GM15510 (cell line): ENCODE measurements around the gene HAS3.
A peak's percentile ranks its signal among the peaks of the same experiment; 100 is the strongest.

Experiments used
- POLR2A ChIP-seq: IDR thresholded peaks from 3 replicates; pipeline ENCODE4 v1.6.1; 2011; ENCODE audit warnings: borderline replicate concordance; ENCODE audit not compliant: insufficient read length; ENCODE audit errors: extremely low read depth

Gene HAS3

DNA sequence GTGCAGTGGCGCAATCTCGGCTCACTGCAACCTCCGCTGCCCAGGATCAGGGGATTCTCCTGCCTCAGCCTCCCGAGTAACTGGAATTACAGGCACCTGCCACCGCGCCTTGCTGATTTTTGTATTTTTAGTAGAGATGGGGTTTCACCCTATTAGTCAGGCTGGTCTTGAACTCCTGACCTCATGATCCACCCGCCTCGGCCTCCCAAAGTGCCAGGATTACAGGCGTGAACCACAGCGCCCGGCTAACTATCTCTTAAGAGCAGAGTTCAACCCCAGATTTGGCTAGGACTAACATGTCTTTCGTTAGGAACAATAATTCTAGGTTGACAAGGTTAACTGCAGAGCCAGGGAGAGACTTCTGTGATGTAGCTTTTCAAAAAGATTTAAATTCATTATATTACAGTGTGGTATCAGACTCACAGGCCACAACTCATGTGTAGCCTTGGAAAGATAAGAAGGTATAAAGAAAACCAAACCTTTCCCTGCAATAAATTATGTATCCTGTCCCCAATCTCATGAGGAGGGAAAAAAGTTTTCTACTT is 22.6 kb downstream of the HAS3 start:
- no peak for TF ChIP-seq POLR2A

DNA sequence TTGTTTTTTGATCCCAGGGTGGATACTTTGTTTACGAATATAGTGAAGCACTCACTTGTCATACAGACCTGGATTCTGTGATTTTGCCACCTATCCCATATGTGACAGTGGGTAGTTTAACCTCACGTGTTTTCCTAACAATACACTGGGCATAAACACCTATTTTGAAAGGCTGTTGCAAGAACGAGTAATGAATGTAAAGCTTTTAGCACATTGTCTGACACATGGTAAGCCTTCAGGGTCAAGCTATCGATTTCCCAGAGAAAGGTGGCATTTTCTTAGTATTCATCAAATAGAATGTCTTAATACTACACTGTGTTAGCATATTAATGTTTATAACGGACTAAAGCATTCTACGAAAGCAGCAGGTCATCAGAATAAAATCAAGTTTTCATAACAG is 25.0 kb downstream of the HAS3 start:
- TF ChIP-seq POLR2A = no peak

DNA sequence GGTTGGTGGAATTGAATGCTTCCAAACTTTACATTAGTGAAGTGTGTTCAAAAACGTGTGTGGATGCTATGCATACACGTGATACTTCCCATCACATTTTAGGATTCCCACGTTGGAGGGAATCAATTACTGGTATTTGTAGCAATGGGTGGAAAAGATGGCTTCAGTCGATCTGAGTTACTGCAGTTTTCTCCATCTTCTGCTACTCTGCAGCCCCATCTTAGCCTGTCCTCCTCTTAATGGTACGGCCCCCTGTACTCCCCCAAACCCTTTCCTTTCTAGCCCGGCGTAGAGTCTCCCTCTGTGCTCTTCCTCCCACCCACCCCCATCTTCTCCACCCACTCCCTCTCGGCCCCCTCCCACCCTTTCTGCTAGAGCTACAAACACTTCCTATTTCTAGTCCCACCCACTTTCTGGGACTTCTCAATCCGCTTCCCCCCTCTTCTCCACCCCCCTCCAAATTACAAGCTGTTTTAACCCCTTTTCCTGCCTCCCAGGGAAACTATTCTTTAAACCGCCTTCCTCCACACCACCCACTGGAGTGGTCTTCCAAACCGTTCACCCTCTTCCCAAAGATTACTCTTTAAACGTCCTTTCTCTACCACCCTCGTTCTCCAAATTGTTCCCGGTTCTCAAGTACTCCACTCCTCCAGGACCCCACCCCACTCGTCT is 25.9 kb downstream of the HAS3 start:
- no peak for TF ChIP-seq POLR2A

DNA sequence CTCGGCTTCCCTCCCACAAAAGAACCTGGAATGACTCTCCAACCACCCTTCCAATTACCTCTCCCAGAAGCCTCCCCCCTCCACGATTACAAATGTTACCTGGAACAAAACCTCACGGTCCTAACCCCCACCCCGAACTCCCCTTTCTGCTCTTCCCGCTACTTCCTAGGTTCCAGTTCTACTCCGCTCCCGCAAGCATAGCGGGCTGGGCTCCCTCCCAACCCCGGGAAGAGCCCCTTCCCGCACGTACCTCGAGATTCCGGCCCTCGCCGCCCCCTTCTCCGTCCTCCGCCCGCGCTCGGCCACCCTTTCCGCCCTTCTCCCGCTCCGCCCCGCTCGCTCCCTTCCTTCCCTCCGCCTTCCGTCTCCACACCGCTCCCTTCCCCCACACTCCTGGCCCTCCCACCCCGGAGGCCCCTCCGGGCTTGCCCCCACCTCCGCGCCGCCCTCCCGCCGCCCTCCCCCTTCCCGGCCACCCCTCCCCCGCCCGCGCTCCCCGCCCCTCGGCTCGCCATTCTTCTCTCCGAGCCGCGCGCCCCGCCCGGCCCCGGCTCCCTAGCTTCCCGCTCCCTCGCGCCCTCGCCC is 26.5 kb downstream of the HAS3 start:
- TF ChIP-seq POLR2A = no peak

DNA sequence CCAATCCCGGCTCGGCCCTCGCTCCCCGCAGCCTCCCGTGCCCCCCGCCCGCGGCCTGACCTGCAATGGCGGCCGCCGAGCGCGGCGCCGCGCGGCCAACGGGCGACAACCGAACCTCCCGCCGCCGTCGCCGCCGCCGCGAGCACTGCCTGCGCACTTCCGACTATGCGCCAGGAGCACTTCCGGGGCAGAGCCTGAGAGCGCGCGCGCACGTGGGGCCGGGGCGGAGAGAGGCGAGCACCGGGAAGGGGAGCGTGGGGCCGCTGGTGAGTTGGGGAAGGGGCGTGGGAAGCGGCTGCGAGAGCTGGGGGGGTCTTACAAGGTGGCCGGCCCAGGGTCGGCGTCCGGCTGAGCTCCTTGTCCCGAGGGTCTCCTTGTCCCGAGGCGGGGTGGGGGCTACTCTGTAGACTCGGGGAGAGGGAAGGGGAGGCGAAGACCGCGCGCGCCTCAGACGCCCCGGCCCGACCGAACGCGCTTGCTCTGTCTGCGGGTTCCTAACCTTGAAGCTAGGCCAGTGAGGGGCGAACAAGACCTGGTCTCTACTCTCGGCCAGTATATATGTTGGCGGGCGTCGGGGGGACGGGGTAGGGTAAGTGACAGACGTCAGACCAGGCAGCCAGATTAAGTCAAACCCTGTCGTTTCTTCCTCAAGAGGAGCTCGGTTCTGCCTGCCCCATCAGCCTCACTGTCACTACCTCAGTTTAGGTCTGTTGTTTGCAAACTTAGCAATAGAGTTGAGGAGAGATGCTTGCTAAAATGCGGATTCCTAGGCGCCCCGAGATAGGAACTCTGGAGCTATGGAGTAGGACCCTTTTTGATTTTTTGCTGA is 27.2 kb downstream of the HAS3 start, which contains the start of the genes CHTF8 and UTP4:
Gene CHTF8, minus strand, starts transcription at position 165 of the 829 bp plus-strand sequence. CDS start 11,130 bp downstream, outside the sequence.
Gene UTP4, plus strand, starts transcription at position 226 of the 829 bp plus-strand sequence. CDS start 811 bp downstream, outside the sequence.
- TF ChIP-seq POLR2A = peak; percentile 95

DNA sequence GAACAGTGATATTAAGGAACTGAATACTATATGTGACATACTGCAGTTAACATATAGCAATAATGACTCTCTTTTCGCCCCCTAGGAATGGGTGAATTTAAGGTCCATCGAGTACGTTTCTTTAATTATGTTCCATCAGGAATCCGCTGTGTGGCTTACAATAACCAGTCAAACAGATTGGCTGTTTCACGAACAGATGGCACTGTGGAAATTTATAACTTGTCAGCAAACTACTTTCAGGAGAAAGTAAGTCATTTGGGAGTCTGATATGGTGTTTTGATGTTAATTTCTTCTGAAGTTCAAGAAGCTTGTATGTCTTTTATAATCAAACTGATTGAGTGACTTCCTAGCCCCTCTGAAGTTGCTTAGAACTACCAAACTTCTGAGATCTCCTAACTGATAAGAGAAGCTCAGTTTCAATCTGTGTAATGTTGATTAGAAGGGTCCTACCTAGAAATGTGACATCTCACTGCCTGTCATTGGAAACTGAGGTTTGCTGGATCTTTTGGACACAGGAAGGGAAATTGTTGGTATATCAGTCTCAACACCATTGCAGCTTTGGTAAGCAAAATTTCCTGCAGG is 28.0 kb downstream of the HAS3 start:
- TF ChIP-seq POLR2A = no peak

DNA sequence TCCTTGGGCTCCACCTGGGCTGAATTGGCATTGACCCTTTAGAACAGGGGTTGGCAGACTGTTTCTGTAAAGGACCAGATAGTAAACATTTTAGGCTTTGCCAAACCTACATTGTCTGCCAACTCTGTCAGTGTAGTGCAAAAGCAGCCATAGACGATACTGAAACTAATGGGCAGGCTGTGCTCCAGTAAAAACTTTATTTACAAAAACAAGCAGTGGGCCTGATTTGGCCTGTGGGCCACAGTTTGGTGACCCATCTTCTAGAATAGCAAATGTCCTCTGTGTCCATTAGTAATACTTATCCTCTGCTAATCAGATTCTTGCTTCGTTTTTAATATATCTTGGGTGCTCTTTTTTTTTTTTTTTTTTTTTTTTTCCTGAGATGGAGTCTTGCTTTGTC is 33.2 kb downstream of the HAS3 start:
- no peak for TF ChIP-seq POLR2A

DNA sequence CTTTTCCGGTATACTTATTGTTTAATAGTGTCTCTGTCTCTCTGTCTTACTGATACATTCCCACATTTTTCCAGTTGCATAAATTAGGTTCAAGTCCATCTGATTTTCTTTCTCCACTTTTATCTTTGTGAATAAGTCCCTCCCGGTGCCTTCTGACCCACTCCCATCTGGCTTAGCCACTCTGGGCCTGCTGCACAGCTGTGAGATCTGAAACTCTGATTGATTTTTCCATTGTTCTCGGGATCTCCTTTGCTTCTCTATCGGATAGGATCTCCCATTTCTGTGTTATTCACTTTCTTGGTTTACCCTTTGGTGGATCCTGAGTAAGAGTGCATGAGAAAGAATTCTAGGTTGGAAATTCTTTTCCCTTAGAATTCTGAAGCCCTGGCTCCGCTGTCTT is 35.6 kb downstream of the HAS3 start:
- TF ChIP-seq POLR2A = no peak

DNA sequence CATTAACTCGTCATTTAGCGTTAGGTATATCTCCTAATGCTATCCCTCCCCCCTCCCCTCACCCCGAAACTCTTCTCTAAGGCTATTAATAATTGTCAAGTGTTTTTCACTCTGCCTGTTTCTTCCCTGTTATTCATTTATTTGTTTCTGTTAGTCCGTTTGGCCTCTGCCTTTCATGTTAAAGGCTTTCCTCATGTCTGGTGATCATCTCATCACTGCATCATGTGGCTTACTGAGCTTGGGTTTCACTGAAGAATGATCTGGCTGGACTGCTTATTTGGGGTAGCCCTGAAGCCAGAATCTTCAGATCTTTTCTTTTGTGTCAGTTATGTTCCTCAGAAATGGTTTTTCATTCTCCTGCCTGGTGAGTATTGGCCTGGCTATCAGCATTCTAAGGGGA is 36.5 kb downstream of the HAS3 start:
- TF ChIP-seq POLR2A = no peak

DNA sequence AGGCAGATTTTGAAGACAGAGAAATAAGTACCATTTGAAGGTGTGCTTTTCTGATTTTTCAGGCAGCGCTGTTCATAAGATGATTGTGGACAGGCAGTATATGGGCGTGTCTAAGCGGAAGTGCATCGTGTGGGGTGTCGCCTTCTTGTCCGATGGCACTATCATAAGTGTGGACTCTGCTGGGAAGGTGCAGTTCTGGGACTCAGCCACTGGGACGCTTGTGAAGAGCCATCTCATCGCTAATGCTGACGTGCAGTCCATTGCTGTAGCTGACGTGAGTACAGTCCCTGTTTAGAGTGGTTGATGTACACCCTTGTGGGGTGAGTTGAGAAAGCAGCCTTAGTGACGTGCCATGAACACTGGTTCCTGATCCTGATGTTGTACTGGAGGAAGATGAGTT is 37.7 kb downstream of the HAS3 start:
- TF ChIP-seq POLR2A = no peak

DNA sequence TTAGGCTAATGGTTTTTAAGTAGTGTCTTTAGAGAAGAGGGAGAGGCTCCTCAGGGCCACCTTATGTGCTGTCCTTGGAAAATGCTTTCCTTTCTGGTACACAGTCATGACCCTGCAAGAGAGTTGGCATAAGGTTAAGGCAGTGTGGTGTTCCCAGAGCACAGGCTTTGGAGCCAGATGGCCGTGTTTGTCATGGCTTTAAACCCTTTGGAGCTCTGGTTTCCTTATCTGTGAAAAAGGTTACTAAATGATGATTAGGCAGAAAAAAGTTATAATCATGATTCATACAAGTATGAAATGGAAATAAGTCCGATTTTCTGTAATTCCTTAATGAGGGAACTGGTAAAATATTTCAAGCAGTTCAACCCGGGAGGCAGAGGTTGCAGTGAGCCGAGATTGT is 40.2 kb downstream of the HAS3 start:
- no peak for TF ChIP-seq POLR2A

DNA sequence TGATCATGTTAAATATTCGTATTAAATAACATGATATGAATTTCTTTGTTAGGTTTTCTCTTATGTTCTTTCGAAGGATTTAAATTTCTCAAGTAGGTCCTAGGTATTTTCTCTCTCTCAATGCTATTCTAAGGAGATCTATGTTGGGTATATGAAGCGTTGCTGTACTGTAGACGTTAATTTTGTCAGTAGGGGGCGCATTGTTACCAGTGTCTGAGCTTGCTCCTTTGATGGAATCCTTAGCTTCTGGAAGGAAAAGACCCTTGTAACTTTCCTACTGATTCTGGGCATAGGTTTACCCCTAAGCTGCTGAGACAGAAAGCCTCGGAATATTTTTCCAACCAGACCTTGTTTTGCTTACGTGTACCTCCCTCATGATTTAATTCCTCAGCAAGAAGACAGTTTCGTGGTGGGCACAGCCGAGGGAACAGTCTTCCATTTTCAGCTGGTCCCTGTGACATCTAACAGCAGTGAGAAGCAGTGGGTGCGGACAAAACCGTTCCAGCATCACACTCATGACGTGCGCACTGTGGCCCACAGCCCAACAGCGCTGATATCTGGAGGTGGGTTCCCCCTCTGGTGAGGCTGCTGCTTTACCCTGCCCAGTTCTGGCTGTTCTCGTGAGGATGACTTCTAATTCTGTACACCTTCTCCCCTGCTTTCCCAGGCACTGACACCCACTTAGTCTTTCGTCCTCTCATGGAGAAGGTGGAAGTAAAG is 44.9 kb downstream of the HAS3 start:
- TF ChIP-seq POLR2A = no peak

DNA sequence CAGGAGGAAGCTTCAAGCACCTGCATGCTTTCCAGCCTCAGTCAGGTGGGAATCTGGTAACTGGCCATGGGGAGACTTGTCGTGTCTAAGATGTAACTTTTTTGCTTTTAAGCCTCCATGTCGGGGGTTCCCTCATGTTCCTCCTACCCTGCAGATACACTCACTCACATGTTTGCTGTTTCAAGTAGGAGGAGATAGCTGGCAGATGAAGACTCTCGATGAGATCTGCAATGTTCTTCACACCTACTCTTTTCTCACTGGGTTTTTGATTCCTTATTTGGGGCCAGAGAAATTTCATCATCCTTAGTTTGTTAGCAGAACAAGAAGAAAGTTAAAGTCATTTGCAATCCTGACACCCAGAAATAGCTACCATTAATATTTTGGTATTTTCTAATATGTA is 51.7 kb downstream of the HAS3 start:
- no peak for TF ChIP-seq POLR2A

DNA sequence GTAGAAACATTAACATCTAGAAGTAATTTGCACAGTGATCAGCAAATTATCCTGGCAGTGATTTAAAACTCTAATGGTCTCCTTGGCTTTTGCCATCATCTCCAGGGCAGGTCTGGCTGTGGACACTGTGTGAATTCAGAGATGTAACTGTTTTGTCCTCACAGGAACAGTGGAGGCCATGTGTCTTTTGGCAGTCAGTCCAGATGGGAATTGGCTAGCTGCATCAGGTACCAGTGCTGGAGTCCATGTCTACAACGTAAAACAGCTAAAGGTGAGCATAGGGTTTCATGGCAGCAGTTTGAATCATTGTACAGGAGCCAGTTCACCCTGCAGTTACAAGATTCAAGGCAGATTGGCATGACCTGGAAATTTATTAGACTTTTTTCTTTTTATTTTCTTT is 54.7 kb downstream of the HAS3 start:
- TF ChIP-seq POLR2A = no peak
